Activated naive CD4-positive, alpha-beta T cell treated with anti-CD3 and anti-CD28 coated beads, Interleukin-2, amount 50 U/mL, for 16 hours (primary cell): Measurements from ENCODE around the gene PRR30.

Experiments used
- DNase-seq: peaks from one replicate; pipeline ENCODE4 v3.0.0-alpha.2; 2020

Gene PRR30

DNA sequence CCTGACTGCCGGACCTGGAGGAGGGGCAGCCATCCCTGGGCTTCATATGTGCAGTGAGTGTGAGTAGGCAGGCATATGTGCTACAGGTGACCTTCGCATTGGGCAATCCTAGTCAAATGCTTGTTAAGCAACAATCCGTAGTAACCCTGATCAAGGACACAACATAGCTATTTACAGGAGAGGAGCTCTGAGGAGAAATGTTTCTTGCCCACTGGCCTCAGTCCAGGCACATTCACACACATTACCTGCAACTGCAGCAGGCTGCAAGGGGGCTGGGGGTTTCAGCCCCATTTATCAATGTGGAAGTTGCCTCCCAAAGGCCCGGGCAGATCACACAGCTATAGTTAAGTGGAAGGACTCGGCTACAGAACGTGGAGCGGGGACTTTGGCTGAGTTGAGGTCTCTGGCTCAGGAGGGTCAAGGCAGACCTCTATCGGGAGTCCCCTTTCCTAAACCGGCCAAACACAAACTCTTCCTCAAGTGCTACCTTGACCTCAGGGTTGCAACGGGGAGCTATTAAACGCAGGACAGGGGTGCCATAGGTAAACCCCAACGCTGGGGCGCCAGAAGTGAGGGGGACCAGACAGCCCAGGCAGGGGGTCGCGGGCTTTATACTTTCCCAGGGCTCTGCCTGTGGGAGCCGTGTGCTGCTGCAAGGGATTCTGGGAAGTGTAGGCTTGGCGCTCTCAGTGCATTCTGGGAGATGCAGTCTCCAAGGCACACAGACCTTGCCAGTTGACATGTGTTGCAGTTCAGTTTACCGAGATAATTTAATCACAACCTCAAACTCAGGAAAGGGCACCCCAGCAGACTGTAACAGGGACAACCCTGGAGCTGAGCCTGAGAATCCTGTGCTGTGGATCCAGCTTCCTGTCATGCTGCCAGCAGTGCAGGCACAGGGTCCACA is 43.2 kb downstream of the PRR30 start:
- DNase-seq = peak; percentile 49

DNA sequence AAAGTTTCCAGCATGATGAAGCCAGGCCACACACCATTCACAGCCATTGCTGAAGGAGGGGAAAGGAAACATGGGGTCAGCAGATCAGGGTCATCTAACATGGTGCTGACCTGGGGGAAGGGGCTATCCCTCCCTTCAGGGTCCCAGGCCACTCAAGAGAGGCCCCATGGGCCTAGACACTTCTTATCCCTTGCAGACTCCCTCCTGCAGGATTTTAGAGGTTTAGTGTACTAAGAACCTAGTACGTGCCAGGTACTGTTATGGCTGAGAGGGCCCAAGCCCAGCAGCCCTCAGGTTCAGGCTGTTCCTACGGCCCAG is 43.8 kb downstream of the PRR30 start:
- no peak for DNase-seq

DNA sequence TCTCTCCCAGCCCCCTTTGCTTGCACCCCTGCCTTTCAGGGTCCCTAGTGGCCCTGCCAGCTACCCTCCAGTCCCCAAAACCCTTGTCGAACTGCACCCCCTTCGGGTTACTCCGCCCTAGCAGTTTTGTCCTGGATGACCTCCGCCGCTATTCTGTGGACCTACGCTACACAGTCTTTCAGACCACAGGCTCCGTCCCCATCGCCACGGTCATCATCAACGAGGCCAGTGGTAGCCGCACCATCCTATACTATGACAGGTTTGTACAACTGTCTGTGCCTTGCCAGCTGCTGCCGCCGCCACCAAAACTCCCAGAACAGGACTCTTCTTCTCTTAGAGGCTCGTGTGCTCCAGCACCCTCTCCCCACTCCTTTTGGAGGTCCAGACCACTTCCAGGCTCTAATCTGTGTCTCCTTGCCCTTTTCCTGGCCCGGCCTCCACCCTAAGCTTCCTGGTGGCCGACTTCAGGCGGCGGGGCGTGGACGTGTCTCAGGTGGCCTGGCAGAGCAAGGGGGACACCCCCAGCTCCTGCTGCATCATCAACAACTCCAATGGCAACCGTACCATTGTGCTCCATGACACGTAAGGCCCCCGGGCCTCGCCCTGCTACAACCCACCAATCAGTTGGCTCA is 44.7 kb downstream of the PRR30 start:
- DNase-seq = no peak

DNA sequence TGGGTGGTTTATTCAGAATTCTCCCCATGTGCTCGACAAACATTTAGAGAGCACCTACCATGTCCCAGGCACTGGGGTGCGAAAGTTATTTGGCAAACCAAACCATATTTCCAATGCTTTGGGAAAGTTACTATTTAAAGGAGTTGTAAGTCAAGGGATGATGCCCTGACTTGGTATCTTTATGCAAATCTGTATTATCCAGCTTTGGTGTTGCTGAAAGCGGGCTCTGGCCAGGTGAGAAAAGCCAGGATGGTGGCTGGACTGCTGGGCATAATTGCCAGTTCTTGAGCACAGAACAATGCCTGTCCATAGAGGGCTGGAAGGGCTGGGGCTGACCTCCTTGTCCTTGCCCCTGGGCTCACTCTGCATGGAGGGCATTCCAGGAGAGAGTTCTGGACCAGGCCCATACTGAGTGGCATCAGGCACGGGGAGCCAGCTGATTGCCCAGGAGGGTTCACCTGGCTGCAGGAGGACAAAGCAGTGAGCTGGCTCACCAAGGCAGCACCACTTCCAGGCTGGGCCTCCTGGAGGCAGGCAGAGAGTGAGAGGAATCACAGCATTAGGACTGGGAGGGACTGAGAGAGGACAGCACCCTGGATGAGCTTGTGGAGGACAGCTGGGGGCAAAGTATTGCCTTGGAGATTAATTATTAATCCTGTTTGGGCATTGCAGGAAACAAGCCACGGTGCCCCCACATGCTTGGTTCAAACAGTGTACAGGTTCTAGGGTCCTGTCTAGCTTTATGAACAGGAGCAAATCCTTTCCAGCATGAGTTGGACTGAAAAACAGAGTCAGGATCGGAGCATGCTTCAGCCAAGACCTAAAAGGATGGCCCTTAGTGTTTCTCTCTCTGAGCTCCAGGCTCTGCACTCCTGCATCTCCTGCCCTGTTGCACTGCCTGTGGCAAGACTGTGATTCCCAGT is 45.5 kb downstream of the PRR30 start:
- DNase-seq = no peak

DNA sequence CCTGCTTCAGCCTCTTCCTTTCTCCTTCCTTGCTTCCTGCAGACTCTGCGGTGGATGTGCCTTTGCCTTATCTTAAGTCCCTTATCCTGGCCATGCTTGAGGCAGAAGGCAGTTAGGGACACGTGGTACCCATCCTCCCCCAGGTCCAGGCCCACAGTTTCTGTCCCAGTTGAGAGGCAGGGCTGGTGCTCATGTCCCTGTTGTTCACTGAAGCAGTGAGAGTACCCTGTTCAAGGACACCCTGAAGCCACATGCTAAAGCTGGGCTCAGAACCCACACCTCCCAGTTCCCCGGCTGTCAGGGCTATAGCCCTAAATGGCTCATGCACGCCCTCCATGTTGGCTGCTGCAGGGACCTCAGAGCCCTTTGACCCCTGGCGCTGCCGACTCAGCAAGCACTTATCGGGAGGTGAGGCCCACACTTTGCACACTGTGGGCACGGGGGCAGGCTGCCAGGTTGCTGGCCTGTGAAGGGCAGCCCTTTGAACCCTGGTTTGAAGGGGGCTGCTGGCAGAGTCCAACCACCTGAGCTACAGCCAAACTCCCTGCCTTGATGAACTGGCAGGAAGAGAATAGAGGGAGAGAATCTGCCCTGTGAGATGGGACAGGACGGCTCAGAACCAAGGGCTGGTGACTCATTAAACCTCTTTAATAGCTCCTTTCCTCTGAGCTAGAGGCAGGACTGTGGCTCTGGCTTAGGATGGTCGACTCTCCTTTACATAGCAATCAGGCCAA is 46.3 kb downstream of the PRR30 start:
- no peak for DNase-seq

DNA sequence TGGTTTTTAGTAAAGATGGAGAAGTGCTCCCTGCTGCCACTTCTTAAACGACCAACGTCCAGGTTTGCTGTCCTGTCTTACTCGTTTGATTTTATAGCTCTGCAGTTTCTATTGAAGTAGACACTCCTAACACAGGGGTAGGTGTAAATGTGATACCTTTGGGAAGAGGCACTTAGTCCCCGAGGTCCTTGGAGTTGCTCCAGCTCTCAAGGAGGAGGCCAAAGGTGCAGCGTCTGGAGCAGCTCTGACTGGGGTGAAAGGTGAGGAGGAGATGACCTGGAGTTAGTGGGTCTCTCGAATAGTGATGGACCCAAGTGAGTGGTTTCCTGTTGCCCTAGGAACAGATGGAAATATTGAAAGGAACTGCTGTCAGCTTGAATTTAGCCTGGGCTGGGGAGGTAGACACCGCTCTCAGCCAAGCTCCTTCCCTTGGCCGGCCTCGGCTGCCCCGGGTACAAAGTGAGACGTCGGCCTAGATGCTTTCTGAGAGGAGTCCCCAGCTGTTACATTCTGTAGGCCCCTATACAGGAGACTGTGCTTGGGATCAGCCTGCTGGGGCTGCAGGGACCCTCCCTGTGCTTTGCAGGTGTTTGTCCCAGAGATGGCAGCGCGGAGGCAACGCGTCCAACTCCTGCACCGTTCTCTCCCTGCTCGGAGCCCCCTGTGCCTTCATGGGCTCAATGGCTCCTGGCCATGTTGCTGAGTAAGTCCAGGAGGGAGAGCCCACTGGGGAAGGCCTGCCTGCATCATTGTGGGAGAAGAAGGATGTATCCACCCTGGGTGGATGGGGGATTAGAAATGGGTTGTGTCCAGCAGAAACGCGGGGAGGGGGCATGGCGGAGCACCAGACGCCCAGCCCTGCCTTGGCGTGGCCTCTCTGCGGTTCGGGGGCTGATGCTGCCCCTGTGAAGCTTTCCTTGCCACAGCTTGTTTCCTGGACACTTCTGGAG is 47.2 kb downstream of the PRR30 start:
- no peak for DNase-seq

DNA sequence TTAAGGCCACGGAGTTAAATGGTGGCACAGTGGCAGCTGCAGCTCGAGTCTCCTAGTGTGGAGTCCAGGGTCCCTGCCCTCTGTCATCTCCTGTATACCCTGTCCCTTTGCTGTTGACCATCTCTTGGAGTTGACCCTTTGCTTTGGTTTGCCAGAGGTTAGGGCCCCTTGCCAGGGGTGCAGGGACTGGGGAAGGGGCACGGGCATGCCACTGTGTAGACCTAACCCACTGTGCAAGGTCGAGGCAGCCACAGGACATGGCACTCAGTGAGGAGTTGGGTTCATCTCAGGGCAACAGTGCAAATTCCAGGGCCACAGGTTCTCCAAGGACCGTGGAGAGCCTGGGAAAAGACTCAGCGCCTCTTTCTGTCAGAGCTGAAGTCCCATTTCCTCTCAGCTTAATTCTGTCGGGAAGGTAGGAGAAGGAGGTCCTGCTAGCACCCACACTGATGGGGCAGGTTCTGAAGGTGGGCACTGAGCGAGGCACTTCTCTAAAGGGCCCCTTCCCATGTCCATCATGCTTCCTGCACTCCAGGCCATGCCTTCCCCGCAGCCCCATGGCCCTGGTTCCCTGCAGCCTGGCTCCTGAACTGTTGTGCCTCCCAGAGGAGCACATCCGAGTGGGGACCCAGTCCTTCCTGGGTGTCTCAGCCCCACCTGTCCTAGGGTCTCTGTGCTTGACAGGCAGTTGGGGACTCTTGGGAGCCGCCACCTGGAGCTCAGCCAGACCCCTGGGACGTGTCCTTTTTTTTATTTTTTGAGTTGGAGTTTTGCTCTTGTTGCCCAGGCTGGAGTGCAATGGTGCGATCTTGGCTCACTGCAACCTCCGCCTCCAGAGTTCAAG is 49.9 kb downstream of the PRR30 start:
- DNase-seq = no peak

DNA sequence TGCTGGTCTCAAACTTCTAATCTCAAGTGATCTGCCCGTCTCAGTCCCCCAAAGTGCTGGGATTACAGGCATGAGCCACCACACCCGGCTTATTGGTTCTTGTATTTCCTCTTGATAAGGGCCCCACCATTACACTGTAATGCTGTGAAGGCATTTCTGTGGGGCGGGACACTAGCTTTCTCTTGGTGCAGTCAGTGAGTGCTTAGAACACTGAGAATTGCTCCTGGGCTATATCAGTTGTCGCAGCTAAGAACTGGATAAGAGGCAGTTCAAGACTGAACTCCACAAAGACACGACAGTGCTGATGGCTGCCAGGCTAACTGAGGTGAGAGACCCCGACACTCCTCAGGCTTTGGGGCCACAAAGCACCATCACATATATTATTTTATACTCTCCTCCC is 50.6 kb downstream of the PRR30 start:
- DNase-seq = no peak

DNA sequence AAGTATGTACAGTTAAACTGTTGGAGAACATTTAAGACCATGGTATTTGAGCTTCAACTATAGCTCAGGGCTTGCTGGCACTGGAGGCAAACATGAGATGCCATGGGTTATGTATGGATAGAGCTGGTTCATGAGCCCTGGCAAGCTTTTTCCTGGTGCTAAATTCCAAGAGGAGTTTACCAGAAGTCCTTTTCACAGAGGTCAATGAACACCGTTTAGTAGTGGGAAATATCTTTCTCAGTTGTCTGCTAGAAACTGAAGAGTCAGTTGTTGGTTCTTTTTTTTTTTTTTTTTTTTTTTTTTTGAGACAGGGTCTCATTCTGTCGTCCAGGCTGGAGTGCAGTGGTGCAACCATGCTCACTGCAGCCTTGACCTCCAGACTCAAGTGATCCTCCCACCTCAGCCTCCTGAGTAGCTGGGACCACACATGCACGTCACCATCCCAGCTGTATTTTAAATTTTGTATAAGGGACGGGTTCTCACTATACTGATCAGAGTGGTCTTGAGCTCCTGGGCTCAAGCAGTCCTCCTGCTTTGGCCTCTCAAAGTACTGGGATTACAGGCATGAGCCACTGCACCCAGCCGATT is 51.3 kb downstream of the PRR30 start:
- no peak for DNase-seq
